HG03064 (cell line): ENCODE results near the gene SRGAP3.

Experiments
- ATAC-seq: cut with Tn5 transposase; IDR thresholded peaks from one replicate; pipeline ENCODE4 v1.9.1; 2021; ENCODE audit warnings: low read depth; ENCODE audit not compliant: unreplicated experiment

The SRGAP3 gene

GRCh38 chr3:8954938-8955763, 294.3 kb downstream of the SRGAP3 start:
- peak; percentile 93 for ATAC-seq

DNA sequence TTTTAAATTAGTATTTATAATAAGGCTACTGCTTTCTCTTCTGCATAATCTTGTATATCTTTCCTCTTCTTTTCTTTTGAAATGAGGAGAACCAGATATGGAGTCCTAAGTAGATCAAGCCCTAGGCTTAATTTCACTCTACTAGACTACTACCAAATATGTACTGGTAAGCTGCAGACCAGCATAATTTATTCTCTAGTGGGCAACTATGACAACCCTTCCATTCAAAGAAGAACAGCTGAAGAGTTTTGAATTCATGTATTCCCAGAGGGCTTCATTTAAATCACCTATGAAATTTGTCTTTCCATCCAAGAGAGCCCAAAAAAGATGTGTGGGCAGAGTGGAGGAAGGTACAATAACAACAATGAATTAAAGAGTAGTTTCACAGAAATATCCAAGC, 296.1 kb downstream of the SRGAP3 start:
- no peak for ATAC-seq

- no peak for ATAC-seq
Measured at GRCh38 chr3:8952130-8952529, 297.3 kb downstream of the SRGAP3 start.

DNA sequence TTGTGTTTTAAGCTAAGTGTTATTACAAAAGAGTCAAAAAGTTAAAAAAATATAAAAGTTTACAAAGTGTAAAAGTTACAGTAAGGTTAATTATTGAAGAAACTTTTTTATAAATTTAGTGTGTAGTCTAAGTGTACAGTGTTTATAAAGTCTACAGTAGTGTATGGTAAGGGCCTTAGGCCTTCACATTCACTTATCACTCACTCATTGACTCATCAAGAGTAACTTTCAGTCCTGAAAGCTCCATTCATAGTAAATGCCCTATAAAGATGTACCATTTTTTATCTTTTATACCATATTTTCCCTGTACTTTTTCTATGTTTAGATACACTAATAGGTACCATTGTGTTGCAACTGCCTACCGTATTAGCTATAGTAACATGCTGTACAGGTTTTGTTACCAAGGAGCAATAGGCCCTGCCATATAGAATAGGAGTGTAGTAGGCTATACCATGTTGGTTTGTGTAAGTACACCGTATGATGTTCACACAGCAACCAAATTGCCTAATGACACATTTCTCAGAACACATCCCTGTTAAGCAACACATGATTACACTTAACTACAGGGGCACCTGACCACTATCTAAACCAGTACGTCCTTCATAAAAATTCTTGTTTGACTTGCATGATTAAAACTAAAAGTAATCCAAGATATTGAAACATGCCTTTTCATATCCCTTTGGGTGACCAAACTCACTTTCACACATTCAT, 303.4 kb downstream of the SRGAP3 start:
- ATAC-seq = no peak

DNA sequence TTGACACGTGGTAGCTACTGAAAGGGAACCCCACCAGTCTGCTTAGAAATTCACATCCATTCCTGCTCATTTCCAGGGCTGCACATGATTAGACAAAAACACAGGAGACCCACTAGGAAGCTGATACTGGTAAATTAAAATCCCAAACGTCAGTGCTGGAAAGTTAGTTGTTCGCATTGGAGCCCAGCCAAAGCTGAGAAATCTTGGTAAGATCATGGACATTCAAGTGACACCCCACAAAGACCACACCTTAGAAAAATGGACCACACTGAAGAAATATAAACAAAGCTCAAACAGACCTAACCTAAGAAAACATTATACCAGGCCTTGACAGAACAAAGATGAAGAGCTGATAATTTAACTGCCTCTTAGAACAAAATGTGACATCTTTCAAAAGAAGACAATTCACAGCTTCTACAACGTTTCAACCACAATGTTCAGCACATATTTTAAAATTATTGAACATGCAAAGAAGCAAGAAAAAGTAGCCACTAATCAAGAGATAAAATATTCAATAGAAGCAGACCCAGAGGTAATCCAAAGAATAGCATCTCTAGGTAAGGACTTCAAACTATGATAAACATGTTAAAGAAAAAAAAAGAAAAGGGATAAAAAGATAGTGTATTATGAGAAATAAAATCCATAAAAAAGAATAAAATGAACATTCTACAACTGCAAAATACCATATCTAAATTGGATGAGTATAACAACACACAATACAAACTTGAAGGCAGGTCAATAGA, 306.5 kb downstream of the SRGAP3 start:
- no peak for ATAC-seq

- no peak for ATAC-seq
Measured at GRCh38 chr3:8942115-8942514, 307.3 kb downstream of the SRGAP3 start.

DNA sequence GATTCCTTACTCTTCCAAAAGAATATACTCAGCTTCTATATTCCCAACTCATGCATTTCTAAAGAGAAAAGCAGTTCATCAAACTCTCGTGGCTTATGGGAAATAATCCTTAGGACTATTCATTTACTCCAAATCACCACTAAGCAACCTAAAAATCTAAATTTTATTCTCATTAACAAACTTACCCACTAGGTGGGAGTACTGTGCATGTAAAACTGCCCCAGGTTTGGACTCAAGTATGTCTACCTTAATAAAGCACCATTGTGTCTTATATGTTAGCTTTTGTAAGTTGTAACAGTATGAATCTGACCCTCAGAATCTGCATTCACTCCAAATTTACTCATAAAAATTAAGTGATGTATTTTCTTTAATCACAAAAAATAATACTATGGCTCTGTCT, 311.4 kb downstream of the SRGAP3 start:
- no peak for ATAC-seq

DNA sequence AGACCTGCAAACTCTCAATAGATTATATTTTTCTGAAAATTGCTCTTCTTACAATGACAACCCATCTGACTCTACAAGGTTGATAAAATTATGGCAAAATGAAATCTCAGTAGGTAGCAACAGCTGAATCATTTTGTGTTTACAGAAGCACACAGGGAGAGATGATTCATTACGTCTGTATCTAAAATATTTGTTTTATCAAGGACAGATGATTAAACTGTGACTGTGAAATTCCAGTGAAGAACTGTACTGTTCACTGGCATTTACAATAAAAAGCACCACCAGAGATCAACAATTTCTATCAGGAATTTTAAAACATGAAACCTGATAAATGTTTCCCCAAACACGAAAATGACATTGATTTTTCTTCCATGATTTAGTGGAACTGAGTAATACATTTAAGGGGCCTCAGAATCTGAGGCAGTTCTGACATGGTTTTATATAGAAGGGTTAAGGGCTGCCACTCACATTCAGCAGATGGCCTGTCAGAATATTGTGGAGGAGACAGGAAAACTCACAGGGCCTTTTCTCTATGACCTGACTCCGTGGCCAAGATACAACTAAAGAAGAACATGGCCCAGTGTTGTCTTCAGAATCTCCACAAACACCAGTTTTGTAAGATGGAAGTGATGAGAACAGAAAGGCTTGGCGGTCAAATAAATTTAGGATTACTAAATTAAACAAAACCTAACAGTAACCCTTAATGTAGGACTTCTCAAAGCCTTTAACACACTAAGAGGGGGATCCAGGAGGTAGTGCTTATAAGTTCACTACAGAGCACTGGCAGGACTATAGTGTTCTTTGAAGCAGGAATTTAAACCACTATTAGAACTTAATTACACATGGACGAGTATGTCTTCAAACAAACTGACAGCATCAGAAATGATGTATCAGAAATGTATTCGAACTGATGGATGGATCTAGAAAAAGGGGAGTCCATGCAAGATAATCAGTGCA, 312.1 kb downstream of the SRGAP3 start:
- ATAC-seq = no peak

GRCh38 chr3:8932507-8932906, 316.9 kb downstream of the SRGAP3 start:
- no peak for ATAC-seq

- no peak for ATAC-seq
Measured at GRCh38 chr3:8931342-8931741, 318.1 kb downstream of the SRGAP3 start.
